Gastrocnemius medialis (tissue), 4 donors: ENCODE results near the gene HLA-G. TPM values are rescaled to one million over a fixed set of nuclear protein-coding genes. Genes with fewer than 3 reads are reported as not detected.
"Not testable (repeated sequence)": the region's sequence is repeated elsewhere in the genome, so short reads cannot be mapped to it uniquely, and the experiment has no call there.

Experiments
- ATAC-seq, 2 donors: fragments of 150-250 bp; one replicate each; pipeline ENCODE4 v1.9.1; 2016
- DNase-seq, 2 donors: peaks; one replicate each; pipeline ENCODE4 v3.0.0-alpha.2; 2019
- H3K27ac ChIP-seq, 4 donors: fragments of 200-600 bp; sonication (generic); 1 replicate in 1 of 4; 2 replicates in 3 of 4; pipeline ENCODE4 v1.5.1; 2016 to 2018; ENCODE audit warnings: mild to moderate bottlenecking in 2 of 4, moderate library complexity in 1 of 4
- H3K27me3 ChIP-seq, 3 donors: fragments of 200-600 bp; sonication (generic) in 2 of 3; 1 replicate in 1 of 3; 2 replicates in 2 of 3; pipeline versions ENCODE4 v1.5.1 to v1.6.0; 2016 to 2019; ENCODE audit warnings: mild to moderate bottlenecking in 1 of 3, moderate library complexity in 1 of 3
- H3K36me3 ChIP-seq, 2 donors: fragments of 200-600 bp; sonication (generic) in 1 of 2; one replicate each; pipeline ENCODE4 v1.5.1; 2017 to 2018
- H3K4me1 ChIP-seq, 2 donors: fragments of 200-600 bp; sonication (generic) in 1 of 2; one replicate each; pipeline ENCODE4 v1.5.1; 2016 to 2017; ENCODE audit warnings: mild to moderate bottlenecking in 2 of 2
- H3K4me3 ChIP-seq, 4 donors: fragments of 200-600 bp; sonication (generic) in 3 of 4; 1 replicate in 1 of 4; 2 replicates in 3 of 4; pipeline ENCODE4 v1.5.1; 2016 to 2019; ENCODE audit warnings: mild to moderate bottlenecking in 2 of 4
- H3K9me3 ChIP-seq, 3 donors: fragments of 200-600 bp; sonication (generic) in 2 of 3; 1 replicate in 1 of 3; 2 replicates in 2 of 3; pipeline ENCODE4 v1.5.1; 2016 to 2019
- POLR2A ChIP-seq, 2 donors: fragments of 450-650 bp; IDR thresholded peaks; one replicate each; pipeline ENCODE4 v1.6.1; 2017; ENCODE audit warnings: antibody characterized with exemption in 2 of 2, mild to moderate bottlenecking in 2 of 2, moderate library complexity in 2 of 2
- in situ Hi-C, 4 donors: fragments of 200-750 bp; cut with MboI; loops; one replicate each; pipeline versions ENCODE4 v1.15.0 to v1.8.0; 2017; ENCODE audit warnings: low sequenced_read_pairs in 4 of 4
- intact Hi-C: fragments of 100-400 bp; cut with DNase I; formaldehyde crosslinking; loops from one replicate; pipeline ENCODE4 v1.15.1; 2023; ENCODE audit warnings: low total_unique reads
- total RNA-seq, 4 donors: library from RNA; depleted of rRNA; stranded (reverse); fragments of >200 nt; gene quantifications; one replicate each; pipeline versions ENCODE4 v1.1.0 to v1.2.3, GENCODE V29; 2016
- TF ChIP-seq, protein P1 (sequence below), 5 experiments: fragments of 450-650 bp in 3 of 5; fragments of 200-600 bp in 2 of 5; sonication (generic) in 2 of 5; IDR thresholded peaks in 4 of 5; conservative IDR thresholded peaks in 1 of 5; 1 replicate in 4 of 5; 2 replicates in 1 of 5; pipeline ENCODE4 v1.5.1; 2016 to 2019; ENCODE audit warnings: antibody characterized with exemption in 5 of 5, mild to moderate bottlenecking in 3 of 5, moderate library complexity in 3 of 5

HLA-G gene
- not detected for total RNA-seq

DNA sequence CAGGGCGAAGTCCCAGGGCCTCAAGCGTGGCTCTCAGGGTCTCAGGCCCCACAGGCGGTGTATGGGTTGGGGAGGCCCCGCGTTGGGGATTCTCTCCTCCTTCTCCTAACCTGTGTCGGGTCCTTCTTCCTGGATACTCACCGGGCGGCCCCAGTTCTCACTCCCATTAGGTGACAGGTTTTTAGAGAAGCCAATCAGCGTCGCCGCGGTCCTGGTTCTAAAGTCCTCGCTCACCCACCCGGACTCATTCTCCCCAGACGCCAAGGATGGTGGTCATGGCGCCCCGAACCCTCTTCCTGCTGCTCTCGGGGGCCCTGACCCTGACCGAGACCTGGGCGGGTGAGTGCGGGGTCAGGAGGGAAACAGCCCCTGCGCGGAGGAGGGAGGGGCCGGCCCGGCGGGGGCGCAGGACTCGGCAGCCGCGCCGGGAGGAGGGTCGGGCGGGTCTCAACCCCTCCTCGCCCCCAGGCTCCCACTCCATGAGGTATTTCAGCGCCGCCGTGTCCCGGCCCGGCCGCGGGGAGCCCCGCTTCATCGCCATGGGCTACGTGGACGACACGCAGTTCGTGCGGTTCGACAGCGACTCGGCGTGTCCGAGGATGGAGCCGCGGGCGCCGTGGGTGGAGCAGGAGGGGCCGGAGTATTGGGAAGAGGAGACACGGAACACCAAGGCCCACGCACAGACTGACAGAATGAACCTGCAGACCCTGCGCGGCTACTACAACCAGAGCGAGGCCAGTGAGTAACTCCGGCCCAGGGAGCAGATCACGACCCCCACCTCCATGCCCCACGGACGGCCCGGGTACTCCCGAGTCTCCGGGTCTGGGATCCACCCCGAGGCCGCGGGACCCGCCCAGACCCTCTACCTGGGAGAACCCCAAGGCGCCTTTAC is at the start of gene HLA-G:
HLA-G (plus strand) TSS at position 247 of the 892 bp plus-strand sequence; CDS start at position 267, 20 bp downstream.
- H3K27ac ChIP-seq: no peak within 1 kb of the TSS
- intact Hi-C loops (no loop called here), in situ Hi-C loops (loop anchor here in 1 of 4 donors (25.0 kb wide), 1 partner anchor 334 kb away; the partner anchor contains the start of genes TRIM10 and TRIM15)
- DNase-seq (no peak), ATAC-seq (no peak)
- peaks cover 28 to 36% (median 31%) of the 10 kb centered on the region in 3 donors for H3K27me3 ChIP-seq
- TF ChIP-seq, protein P1, sequence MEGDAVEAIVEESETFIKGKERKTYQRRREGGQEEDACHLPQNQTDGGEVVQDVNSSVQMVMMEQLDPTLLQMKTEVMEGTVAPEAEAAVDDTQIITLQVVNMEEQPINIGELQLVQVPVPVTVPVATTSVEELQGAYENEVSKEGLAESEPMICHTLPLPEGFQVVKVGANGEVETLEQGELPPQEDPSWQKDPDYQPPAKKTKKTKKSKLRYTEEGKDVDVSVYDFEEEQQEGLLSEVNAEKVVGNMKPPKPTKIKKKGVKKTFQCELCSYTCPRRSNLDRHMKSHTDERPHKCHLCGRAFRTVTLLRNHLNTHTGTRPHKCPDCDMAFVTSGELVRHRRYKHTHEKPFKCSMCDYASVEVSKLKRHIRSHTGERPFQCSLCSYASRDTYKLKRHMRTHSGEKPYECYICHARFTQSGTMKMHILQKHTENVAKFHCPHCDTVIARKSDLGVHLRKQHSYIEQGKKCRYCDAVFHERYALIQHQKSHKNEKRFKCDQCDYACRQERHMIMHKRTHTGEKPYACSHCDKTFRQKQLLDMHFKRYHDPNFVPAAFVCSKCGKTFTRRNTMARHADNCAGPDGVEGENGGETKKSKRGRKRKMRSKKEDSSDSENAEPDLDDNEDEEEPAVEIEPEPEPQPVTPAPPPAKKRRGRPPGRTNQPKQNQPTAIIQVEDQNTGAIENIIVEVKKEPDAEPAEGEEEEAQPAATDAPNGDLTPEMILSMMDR (IDR thresholded peaks at IDR 0.05 in 4 of 5, conservative IDR thresholded peaks at IDR 0.05 in 1 of 5): no peak
- no peak for TF ChIP-seq POLR2A (IDR thresholded peaks at IDR 0.05)
- no peaks in the 10 kb centered on the region for H3K4me1 ChIP-seq
- peak within 1 kb of the TSS in 3 of 4 donors; percentile 6 to 21 (median 13) for H3K4me3 ChIP-seq
- H3K36me3 ChIP-seq: no peaks in the 10 kb centered on the region
- no peaks in the 10 kb centered on the region for H3K9me3 ChIP-seq

DNA sequence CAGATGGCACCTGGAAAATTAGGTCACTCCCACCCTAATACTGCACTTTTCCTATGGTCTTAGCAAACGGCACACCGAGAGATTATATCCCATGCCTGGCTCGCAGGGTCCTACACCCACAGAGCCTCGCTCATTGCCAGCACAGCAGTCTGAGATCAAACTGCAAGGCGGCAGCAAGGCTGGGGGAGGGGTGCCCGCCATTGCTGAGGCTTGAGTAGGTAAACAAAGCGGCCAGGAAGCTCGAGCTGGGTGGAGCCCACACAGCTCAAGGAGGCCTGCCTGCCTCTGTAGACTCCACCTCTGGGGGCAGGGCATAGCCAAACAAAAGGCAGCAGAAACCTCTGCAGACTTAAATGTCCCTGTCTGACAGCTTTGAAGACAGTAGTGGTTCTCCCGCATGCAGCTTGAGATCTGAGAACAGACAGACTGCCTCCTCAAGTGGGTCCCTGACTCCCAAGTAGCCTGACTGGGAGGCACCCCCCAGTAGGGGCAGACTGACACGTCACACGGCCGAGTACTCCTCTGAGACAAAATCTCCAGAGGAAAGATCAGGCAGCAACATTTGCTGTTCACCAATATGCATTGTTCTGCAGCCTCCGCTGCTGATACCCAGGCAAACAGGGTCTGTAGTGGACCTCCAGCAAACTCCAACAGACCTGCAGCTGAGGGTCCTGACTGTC is 47.5 kb upstream of the HLA-G start:
- intact Hi-C loops: not testable (repeated sequence)

DNA sequence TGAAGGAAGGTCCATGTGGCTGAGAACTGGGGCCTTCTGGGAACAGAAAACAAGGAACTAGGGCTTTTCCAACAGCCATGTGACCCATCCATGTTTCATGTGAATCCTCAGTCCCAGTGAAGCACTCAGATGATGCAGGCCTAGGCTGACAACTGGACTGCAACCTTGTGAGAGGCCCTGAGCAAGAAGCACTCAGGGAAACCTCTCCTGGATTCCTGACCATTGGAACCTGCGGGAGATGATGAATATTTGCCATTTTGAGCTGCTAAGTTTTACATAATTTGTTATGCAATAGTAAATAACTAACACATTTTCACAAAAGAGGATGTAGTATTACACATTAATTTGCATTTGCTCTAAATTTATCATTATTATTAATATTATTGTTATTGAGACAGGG is 38.4 kb upstream of the HLA-G start:
- Histone ChIP-seq H3K9me3 (no peaks in the 10 kb centered on the region), H3K4me3 (no peak overlapping the region), H3K27me3 (peaks cover 21 to 27% (median 25%) of the 10 kb centered on the region in 3 donors), H3K27ac (no peak overlapping the region), H3K4me1 (peaks cover 0 to 9% of the 10 kb centered on the region in 2 donors), H3K36me3 (no peaks in the 10 kb centered on the region)
- ATAC-seq: no peak
- no peak for TF ChIP-seq POLR2A (IDR thresholded peaks at IDR 0.05)
- TF ChIP-seq, protein P1 (IDR thresholded peaks at IDR 0.05 in 4 of 5, conservative IDR thresholded peaks at IDR 0.05 in 1 of 5): no peak
- in situ Hi-C loops (no loop called here), intact Hi-C loops (no loop called here)
- DNase-seq: no peak

More for the DNA sequence above, 47.5 kb upstream of the HLA-G start:
- H3K27ac ChIP-seq, H3K4me3 ChIP-seq, H3K4me1 ChIP-seq, H3K36me3 ChIP-seq, DNase-seq, H3K9me3 ChIP-seq, H3K27me3 ChIP-seq, ATAC-seq, in situ Hi-C loops: not testable (repeated sequence)

DNA sequence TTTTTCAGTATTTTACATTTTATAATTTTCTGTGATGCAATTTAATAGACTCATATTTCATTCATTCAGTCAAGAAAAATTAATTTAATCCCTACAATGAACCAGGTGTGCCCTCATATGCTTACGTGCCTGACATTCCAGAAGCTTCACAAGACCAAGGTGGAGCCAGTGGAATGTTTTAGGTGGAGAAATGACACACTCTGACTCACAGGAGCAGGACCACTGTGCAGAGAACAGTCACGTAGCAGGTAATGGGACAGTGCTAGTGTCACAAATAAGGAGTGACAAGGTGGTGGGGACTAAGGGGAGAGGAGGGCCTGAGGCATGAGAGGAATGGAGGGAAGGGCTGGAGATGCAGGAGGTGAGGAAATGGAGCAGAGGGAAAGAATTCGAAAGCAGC is 37.0 kb upstream of the HLA-G start:
- no peaks in the 10 kb centered on the region for H3K9me3 ChIP-seq
- no peak overlapping the region for H3K4me3 ChIP-seq
- in situ Hi-C loops (no loop called here), intact Hi-C loops (no loop called here)
- no peak for DNase-seq
- H3K36me3 ChIP-seq: no peaks in the 10 kb centered on the region
- no peak for TF ChIP-seq POLR2A (IDR thresholded peaks at IDR 0.05)
- TF ChIP-seq, protein P1 (IDR thresholded peaks at IDR 0.05 in 4 of 5, conservative IDR thresholded peaks at IDR 0.05 in 1 of 5): no peak
- no peak for ATAC-seq
- H3K27ac ChIP-seq: no peak overlapping the region
- peaks cover 0 to 9% of the 10 kb centered on the region in 2 donors for H3K4me1 ChIP-seq
- peaks cover 31 to 32% (median 31%) of the 10 kb centered on the region in 3 donors for H3K27me3 ChIP-seq

DNA sequence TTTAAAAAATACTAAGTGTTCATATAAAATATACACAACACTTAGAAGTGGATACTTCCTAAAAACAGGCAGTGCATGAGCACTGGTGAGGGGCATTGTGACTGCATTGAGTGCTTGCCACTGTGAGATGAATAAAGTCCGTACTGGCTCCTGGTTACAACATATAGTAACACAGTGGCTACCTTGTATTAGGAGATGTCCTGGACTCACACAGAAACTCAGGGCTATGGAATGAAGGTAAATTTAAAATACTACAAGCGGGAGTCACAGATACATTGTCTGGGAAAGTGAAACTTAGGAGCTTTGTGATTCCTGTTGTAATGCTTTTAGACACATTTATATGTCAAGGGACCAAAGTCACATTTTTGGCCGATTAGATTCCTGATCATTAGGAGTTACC is 36.5 kb upstream of the HLA-G start:
- intact Hi-C loops: no loop called here
- TF ChIP-seq, protein P1 (IDR thresholded peaks at IDR 0.05 in 4 of 5, conservative IDR thresholded peaks at IDR 0.05 in 1 of 5): no peak
- TF ChIP-seq POLR2A (IDR thresholded peaks at IDR 0.05): no peak
- Histone ChIP-seq H3K27ac (no peak overlapping the region), H3K9me3 (no peaks in the 10 kb centered on the region), H3K4me1 (peaks cover 0 to 9% of the 10 kb centered on the region in 2 donors), H3K27me3 (peaks cover 31 to 34% (median 32%) of the 10 kb centered on the region in 3 donors), H3K4me3 (no peak overlapping the region), H3K36me3 (no peaks in the 10 kb centered on the region)
- DNase-seq (no peak), ATAC-seq (no peak)
- in situ Hi-C loops: no loop called here
